Sigmoid colon (tissue), 3 donors: ENCODE measurements around the gene OSBP2.

Experiments
- POLR2A ChIP-seq, 2 donors: fragments of 450-650 bp; IDR thresholded peaks; one replicate each; pipeline ENCODE4 v1.6.1; 2016; ENCODE audit warnings: antibody characterized with exemption in 2 of 2, mild to moderate bottlenecking in 2 of 2, moderate library complexity in 2 of 2
- TF ChIP-seq, protein P1 (sequence below), 4 experiments: fragments of 450-650 bp in 3 of 4; fragments of 200-600 bp in 1 of 4; IDR thresholded peaks; one replicate each; pipeline ENCODE4 v1.5.1; 2016 to 2019; ENCODE audit warnings: antibody characterized with exemption in 4 of 4, mild to moderate bottlenecking in 3 of 4, moderate library complexity in 2 of 4

DNA sequence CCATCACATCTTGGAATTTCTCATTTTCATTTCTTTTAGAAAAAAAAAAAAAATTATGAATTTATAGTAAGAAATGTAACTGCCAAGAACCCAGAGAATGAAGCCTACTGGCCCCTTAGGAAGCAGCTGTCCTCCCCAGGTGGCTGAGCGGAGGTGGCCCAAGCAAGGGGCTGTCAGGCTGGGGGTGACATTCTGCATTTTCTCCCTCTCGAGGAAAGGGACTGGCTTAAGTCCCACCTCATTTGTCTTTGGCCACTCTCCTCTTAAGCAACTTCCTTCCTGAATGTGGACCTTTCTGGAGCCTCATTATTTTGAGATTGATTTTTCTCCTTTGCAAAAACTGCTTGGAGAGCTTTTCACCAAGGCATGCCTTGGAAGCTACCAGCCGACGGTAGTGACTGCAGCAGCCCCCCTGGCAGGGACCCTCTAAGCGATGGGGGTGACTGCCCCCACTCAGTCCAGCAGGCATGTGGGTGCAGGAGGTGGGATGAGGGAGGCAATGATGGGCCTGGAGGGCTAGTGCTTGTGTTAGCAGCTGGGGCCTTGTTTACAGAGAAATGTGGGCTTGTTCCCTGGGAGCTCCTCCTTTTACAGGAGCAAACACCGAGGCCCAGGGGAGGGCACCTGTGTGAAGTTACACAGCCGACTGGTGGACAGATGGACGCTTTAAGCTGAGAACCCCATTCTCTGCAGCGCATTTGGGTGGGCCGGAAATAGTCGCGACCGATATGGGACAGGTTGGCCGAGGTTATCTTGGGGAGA is 162.2 kb downstream of the OSBP2 start:
- TF ChIP-seq, protein P1, sequence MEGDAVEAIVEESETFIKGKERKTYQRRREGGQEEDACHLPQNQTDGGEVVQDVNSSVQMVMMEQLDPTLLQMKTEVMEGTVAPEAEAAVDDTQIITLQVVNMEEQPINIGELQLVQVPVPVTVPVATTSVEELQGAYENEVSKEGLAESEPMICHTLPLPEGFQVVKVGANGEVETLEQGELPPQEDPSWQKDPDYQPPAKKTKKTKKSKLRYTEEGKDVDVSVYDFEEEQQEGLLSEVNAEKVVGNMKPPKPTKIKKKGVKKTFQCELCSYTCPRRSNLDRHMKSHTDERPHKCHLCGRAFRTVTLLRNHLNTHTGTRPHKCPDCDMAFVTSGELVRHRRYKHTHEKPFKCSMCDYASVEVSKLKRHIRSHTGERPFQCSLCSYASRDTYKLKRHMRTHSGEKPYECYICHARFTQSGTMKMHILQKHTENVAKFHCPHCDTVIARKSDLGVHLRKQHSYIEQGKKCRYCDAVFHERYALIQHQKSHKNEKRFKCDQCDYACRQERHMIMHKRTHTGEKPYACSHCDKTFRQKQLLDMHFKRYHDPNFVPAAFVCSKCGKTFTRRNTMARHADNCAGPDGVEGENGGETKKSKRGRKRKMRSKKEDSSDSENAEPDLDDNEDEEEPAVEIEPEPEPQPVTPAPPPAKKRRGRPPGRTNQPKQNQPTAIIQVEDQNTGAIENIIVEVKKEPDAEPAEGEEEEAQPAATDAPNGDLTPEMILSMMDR (IDR thresholded peaks at IDR 0.05) = no peak
- TF ChIP-seq POLR2A (IDR thresholded peaks at IDR 0.05) = no peak
